ENCODE results near the gene BAG2.
A peak's percentile ranks its signal among the peaks of the same experiment; 100 is the strongest.

BAG2 gene

DNA sequence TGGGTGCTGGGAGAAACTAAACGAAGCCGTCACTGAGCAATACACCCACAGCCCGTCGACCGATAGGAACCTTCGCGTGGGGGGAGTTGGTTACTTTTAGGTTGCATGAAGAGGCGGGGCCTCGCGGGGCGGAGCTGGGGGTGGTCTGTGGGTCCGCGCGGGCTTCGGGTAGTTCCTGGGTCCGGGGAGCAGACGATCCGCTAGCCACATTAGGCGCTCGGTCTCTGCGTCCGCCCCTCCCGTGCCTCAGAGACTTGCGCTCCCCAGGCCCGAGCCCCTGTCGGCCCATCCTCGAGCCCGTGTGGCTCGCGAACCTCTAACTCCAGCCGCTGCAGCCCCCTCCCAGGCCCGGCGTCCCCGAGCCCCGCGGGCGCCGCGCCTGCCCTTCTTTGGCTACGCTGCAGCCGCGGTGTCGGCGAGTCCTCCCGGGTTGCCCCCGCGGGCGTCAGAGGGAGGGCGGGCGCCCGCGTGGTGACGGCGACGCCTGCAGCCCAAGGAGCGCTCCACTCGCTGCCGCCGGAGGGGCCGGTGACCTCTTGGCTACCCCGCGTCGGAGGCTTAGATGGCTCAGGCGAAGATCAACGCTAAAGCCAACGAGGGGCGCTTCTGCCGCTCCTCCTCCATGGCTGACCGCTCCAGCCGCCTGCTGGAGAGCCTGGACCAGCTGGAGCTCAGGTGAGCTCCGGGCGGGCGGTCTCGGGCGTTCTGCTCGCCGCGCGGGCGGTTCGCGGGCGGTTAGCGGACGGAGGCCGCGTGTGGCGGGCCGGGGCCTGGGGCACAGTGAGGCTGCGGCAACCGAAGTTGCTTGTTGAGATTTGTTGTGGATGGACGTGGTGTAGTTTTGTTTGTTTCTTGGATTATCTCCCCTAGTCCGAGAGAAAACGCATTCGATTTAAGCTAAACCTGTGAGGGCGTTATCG is at the start of gene BAG2:
Gene BAG2, plus strand, starts transcription at position 191 of the 920 bp plus-strand sequence. Its CDS starts 372 bp downstream, at position 563.
- peak; percentile 80 for TF ChIP-seq ZFX (IDR thresholded peaks at IDR 0.05)
- TF ChIP-seq, protein P1, sequence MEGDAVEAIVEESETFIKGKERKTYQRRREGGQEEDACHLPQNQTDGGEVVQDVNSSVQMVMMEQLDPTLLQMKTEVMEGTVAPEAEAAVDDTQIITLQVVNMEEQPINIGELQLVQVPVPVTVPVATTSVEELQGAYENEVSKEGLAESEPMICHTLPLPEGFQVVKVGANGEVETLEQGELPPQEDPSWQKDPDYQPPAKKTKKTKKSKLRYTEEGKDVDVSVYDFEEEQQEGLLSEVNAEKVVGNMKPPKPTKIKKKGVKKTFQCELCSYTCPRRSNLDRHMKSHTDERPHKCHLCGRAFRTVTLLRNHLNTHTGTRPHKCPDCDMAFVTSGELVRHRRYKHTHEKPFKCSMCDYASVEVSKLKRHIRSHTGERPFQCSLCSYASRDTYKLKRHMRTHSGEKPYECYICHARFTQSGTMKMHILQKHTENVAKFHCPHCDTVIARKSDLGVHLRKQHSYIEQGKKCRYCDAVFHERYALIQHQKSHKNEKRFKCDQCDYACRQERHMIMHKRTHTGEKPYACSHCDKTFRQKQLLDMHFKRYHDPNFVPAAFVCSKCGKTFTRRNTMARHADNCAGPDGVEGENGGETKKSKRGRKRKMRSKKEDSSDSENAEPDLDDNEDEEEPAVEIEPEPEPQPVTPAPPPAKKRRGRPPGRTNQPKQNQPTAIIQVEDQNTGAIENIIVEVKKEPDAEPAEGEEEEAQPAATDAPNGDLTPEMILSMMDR (conservative IDR thresholded peaks at IDR 0.05), result peak; percentile 25
- H3K27ac ChIP-seq, result peak within 1 kb of the TSS; percentile 91

DNA sequence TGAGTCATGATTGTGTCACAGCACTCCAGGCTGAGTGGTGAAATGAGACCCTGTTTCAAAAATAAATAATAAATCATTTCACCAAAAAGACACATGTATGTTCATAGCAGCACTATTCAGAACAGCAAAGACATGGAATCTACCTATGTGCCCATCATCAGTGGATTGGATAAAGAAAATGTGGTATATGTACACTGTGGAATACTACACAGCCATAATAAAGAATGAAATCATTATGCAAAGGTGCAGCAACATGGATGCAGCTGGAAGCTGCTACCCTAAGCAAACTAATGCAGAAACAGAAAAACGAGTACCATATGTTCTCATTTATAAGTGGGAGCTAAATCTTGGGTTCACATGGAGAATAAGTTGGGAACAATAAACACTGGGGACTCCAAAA is 49.0 kb upstream of the BAG2 start:
- TF ChIP-seq, protein P1 (conservative IDR thresholded peaks at IDR 0.05), result no peak
- TF ChIP-seq ZFX (IDR thresholded peaks at IDR 0.05), result no peak
- H3K27ac ChIP-seq, result no peak overlapping the region

DNA sequence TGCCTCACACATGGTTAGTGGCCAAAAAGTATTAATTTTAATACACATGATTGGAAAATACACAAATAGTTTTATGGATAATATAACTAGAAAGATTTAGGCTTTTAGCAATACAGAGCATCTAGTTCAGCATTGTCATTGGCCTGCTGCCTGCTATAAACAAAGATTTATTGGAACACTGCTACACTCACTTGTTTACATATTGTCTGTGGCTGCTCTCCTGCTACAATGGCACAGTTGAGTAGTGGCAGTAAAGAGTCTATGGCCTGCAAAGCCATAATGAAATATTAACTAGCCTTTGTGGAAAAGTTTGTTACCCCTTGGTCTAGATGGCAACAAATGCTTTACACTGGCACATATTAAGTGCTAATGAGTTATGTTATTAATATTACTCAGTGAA is 44.4 kb upstream of the BAG2 start:
- H3K27ac ChIP-seq, result no peak overlapping the region
- TF ChIP-seq, protein P1 (conservative IDR thresholded peaks at IDR 0.05), result peak; percentile 7; the same call in 1 of the 2 replicates
- TF ChIP-seq ZFX (IDR thresholded peaks at IDR 0.05), result no peak

DNA sequence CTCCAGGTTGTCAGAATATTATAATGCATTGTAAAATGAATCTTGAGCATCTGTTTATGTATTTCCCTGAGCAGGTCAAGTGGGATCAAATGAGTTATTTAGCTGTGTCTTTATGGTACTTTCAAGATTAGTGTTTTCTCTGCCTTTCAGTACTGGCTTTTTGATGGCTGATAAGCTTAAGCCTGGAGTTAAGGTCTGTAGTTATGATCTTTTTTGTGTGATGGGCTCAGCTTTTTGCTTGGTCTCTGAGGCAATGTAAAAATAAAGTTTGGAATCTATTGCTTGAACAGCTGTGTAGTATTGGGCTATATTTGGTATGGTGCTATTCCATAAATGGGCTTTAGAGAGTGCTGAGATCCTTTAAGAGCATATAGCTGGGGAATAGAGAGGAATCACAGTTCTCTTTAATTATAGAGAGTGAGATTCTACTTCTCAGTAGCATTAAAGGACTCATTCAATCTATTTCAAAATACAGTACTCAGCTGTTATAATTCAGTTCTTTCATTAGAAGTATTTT is 41.4 kb upstream of the BAG2 start:
- TF ChIP-seq, protein P1 (conservative IDR thresholded peaks at IDR 0.05), result no peak
- TF ChIP-seq ZFX (IDR thresholded peaks at IDR 0.05), result no peak

DNA sequence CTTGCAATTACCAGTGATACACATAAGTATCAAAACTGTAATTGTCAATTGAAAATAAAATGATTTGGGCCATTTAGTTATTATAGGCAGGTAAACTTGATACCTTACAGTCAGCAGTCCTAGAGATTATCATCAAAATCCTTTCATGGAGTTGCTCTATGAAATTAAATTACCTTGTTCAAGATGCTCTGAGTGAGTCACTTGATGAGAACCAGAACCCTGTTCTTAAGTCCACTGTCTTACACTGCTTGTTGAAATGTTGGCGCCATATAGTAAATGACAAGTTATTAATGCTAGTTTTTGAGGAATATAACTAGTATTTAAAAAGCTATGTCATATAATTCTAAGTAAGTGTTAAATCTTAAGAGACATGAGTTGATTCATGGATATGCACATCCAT is 37.2 kb upstream of the BAG2 start:
- TF ChIP-seq ZFX (IDR thresholded peaks at IDR 0.05), result no peak
- TF ChIP-seq, protein P1 (conservative IDR thresholded peaks at IDR 0.05), result no peak
- H3K27ac ChIP-seq, result no peak overlapping the region

More for the DNA sequence above, 41.4 kb upstream of the BAG2 start:
- no peak overlapping the region for H3K27ac ChIP-seq

DNA sequence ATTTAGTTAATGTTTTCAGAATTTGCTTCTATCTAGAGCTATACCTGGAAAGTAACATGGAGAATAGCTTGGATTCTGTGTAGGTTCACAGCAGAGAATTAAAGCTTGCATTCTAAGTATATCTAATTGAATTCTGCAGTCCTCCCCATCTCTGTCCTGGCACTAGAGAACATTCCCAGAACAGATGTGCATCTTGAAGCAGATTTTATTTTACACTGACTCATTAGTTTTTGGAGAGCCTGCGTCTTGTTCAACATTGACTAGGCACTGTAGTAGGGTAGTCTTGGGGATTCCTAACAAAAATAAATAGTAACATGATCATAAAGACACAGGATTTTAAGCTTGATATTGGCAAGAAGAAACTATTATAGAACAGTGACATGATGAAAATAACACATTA is 36.2 kb upstream of the BAG2 start:
- TF ChIP-seq, protein P1 (conservative IDR thresholded peaks at IDR 0.05), result no peak
- no peak for TF ChIP-seq ZFX (IDR thresholded peaks at IDR 0.05)
- H3K27ac ChIP-seq, result no peak overlapping the region

DNA sequence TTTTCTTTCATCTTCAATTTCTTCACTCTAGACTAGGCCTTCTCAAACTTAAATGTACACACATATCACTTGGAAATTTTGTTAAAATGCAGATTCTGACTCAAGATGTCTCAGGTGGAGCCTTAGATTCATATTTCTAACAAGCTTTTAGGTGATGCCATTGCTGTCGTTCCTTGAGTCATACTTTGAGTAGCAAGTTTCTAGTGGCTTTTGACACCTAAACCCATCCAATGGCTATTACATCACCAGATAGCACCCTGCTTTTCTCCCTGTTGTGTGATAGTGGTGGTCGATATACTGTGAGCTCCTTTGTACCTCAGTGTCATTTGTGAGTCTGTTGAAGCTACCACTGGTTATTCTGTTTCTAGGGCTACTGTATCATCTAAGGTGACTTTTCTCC is 34.8 kb upstream of the BAG2 start:
- TF ChIP-seq, protein P1 (conservative IDR thresholded peaks at IDR 0.05), result no peak
- TF ChIP-seq ZFX (IDR thresholded peaks at IDR 0.05), result no peak
- no peak overlapping the region for H3K27ac ChIP-seq
